Measurements from ENCODE around the gene BPIFB2.

- TF ChIP-seq CTCF (IDR thresholded peaks at IDR 0.05), result no peak
- no peak for TF ChIP-seq POLR2A (IDR thresholded peaks at IDR 0.05)
Observed at GRCh38 chr20:32977281-32978008, 30.1 kb upstream of the BPIFB2 start.
